Stomach (tissue), 4 donors: Measurements from ENCODE around the gene CELF2.

Experiments used
- CTCF ChIP-seq, 7 experiments: fragments of 450-650 bp in 4 of 7; fragments of 200-600 bp in 3 of 7; sonication (generic) in 3 of 7; IDR thresholded peaks; one replicate each; pipeline ENCODE4 v1.5.1; 2016 to 2019; ENCODE audit warnings: antibody characterized with exemption in 7 of 7, control low read depth in 2 of 7, mild to moderate bottlenecking in 1 of 7
- POLR2A ChIP-seq, 4 donors: fragments of 450-650 bp; IDR thresholded peaks; one replicate each; pipeline ENCODE4 v1.6.1; 2016; ENCODE audit warnings: antibody characterized with exemption in 4 of 4, control low read depth in 2 of 4, mild to moderate bottlenecking in 1 of 4, moderate library complexity in 1 of 4

GRCh38 chr10:10989669-10990068, 28.0 kb upstream of the CELF2 start:
- TF ChIP-seq CTCF (IDR thresholded peaks at IDR 0.05), result no peak
- no peak for TF ChIP-seq POLR2A (IDR thresholded peaks at IDR 0.05)
